Activated B cell treated with CpG ODN at 0.5 μM for 24 hours (primary cell): ENCODE results near the gene PNMA8B. TPM values are rescaled to one million over a fixed set of nuclear protein-coding genes. Genes with fewer than 3 reads are reported as not detected.
"Not testable (repeated sequence)": the region's sequence is repeated elsewhere in the genome, so short reads cannot be mapped to it uniquely, and the experiment has no call there.

Source experiments
- ATAC-seq: fragments of 200-7000 bp; cut with Tn5 transposase; one replicate; pipeline ENCODE4 v1.10.0; 2021; ENCODE audit warnings: low read depth, mild to moderate bottlenecking, moderate library complexity
- CTCF ChIA-PET: fragments of 350-600 bp; sonication (Branson Sonifier 250); formaldehyde crosslinking; loops from one replicate; lab custom pipeline; 2021; ENCODE audit warnings: antibody characterized with exemption; lab: Charles Lee
- POLR2A ChIA-PET: fragments of 350-600 bp; sonication (Branson Sonifier 250); formaldehyde crosslinking; loops from one replicate; lab custom pipeline; 2021; ENCODE audit warnings: antibody characterized with exemption; lab: Charles Lee
- DNase-seq: peaks from one replicate; pipeline ENCODE4 v3.0.0; 2022
- H3K27ac Mint-ChIP-seq: one replicate; pipeline ENCODE4 v1.8.0; 2020; ENCODE audit warnings: mixed read lengths
- H3K27me3 Mint-ChIP-seq: one replicate; pipeline ENCODE4 v1.8.0; 2021; ENCODE audit warnings: mixed read lengths
- H3K36me3 Mint-ChIP-seq: one replicate; pipeline ENCODE4 v1.8.0; 2021; ENCODE audit warnings: low read depth, mixed read lengths
- H3K4me1 Mint-ChIP-seq: one replicate; pipeline ENCODE4 v1.8.0; 2021; ENCODE audit warnings: mixed read lengths
- H3K4me3 Mint-ChIP-seq: one replicate; pipeline ENCODE4 v1.8.0; 2020; ENCODE audit warnings: mild to moderate bottlenecking, mixed read lengths
- H3K9me3 Mint-ChIP-seq: one replicate; pipeline ENCODE4 v1.8.0; 2020; ENCODE audit warnings: mixed read lengths
- CTCF ChIP-seq: fragments of 200-600 bp; IDR thresholded peaks from one replicate; pipeline ENCODE4 v1.8.0; 2022; ENCODE audit warnings: antibody characterized with exemption, mild to moderate bottlenecking
- intact Hi-C: fragments of 100-400 bp; cut with micrococcal nuclease; formaldehyde crosslinking; loops from one replicate; pipeline ENCODE4 v1.15.1; 2024
- total RNA-seq: library from RNA; stranded (reverse); gene quantifications from 2 replicates; pipeline ENCODE4 v1.2.3, GENCODE V29; 2022

PNMA8B gene
- total RNA-seq, 1 donor from 2014 or later: 0.04 TPM

GRCh38 chr19:46528601-46529590 lies 33.2 kb upstream of the PNMA8B start:
- Mint-ChIP-seq H3K4me3 (no peak overlapping the region), H3K27ac (no peak overlapping the region), H3K36me3 (no peaks in the 10 kb centered on the region), H3K27me3 (peaks cover 9% of the 10 kb centered on the region), H3K4me1 (peaks cover 11% of the 10 kb centered on the region), H3K9me3 (no peaks in the 10 kb centered on the region)
- no peak for ATAC-seq
- intact Hi-C loops: loop anchor here (1.0 to 10.0 kb wide), 6 partner anchors 13 to 316 kb away; no protein-coding TSS in a partner anchor
- ChIA-PET CTCF (interaction anchor here (0.6 to 2.7 kb wide), 12 partner anchors 10 to 311 kb away, joined by 3 to 52 read pairs (median 6); partner anchors contain the start of gene DACT3), POLR2A (interaction anchor here (1.5 kb wide), 1 partner anchor 133 kb away, joined by 5 read pairs; no protein-coding TSS in a partner anchor)
- no peak for DNase-seq
- no peak for TF ChIP-seq CTCF

- H3K9me3 Mint-ChIP-seq, POLR2A ChIA-PET, DNase-seq, ATAC-seq, H3K27ac Mint-ChIP-seq, H3K4me3 Mint-ChIP-seq, H3K36me3 Mint-ChIP-seq, H3K27me3 Mint-ChIP-seq: not testable (repeated sequence)
- intact Hi-C loops: loop anchor here (10.0 kb wide), 1 partner anchor 318 kb away; no protein-coding TSS in a partner anchor
- H3K4me1 Mint-ChIP-seq: peaks cover 18% of the 10 kb centered on the region
- CTCF ChIA-PET: interaction anchor here (1.1 to 2.3 kb wide), 4 partner anchors 135 to 227 kb away, joined by 3 to 5 read pairs (median 4); no protein-coding TSS in a partner anchor
Observed at GRCh38 chr19:46526801-46527200, 31.1 kb upstream of the PNMA8B start.

- DNase-seq: no peak
- no peak overlapping the region for H3K4me3 Mint-ChIP-seq
- no peak for TF ChIP-seq CTCF
- no peaks in the 10 kb centered on the region for H3K27me3 Mint-ChIP-seq
- no peak overlapping the region for H3K27ac Mint-ChIP-seq
- H3K4me1 Mint-ChIP-seq: peaks cover 13% of the 10 kb centered on the region
- intact Hi-C loops: loop anchor here (10.0 kb wide), 1 partner anchor 320 kb away; no protein-coding TSS in a partner anchor
- ChIA-PET CTCF (interaction anchor here (1.1 kb wide), 1 partner anchor 224 kb away, joined by 4 read pairs; no protein-coding TSS in a partner anchor), POLR2A (interaction anchor here (0.6 kb wide), 1 partner anchor 96 kb away, joined by 4 read pairs; no protein-coding TSS in a partner anchor)
- no peaks in the 10 kb centered on the region for H3K36me3 Mint-ChIP-seq
- ATAC-seq: no peak
- no peaks in the 10 kb centered on the region for H3K9me3 Mint-ChIP-seq
Observed at GRCh38 chr19:46524308-46524707, 28.6 kb upstream of the PNMA8B start.

GRCh38 chr19:46522988-46523387 lies 27.3 kb upstream of the PNMA8B start:
- not testable (repeated sequence) for H3K9me3 Mint-ChIP-seq, H3K36me3 Mint-ChIP-seq, H3K4me3 Mint-ChIP-seq, H3K27me3 Mint-ChIP-seq, H3K27ac Mint-ChIP-seq, DNase-seq
- peak; percentile 61 for ATAC-seq
- ChIA-PET CTCF (interaction anchor here (1.0 to 2.7 kb wide), 2 partner anchors 121 to 139 kb away, joined by 3 to 8 read pairs; no protein-coding TSS in a partner anchor), POLR2A (interaction anchor here (0.7 to 0.9 kb wide), 2 partner anchors 88 to 111 kb away, joined by 3 to 4 read pairs; no protein-coding TSS in a partner anchor)
- intact Hi-C loops: loop anchor here (10.0 kb wide), 1 partner anchor 322 kb away; no protein-coding TSS in a partner anchor
- H3K4me1 Mint-ChIP-seq: peaks cover 13% of the 10 kb centered on the region

- ChIA-PET POLR2A (no interaction called here), CTCF (interaction anchor here (1.1 to 2.7 kb wide), 3 partner anchors 16 to 207 kb away, joined by 3 to 8 read pairs (median 3); no protein-coding TSS in a partner anchor)
- intact Hi-C loops: loop anchor here (10.0 kb wide), 1 partner anchor 323 kb away; no protein-coding TSS in a partner anchor
- TF ChIP-seq CTCF: no peak
- Mint-ChIP-seq H3K36me3 (no peaks in the 10 kb centered on the region), H3K4me1 (peaks cover 13% of the 10 kb centered on the region), H3K4me3 (no peak overlapping the region), H3K27ac (no peak overlapping the region), H3K27me3 (no peaks in the 10 kb centered on the region), H3K9me3 (no peaks in the 10 kb centered on the region)
- ATAC-seq: no peak
- no peak for DNase-seq
Observed at GRCh38 chr19:46521241-46521868, 25.7 kb upstream of the PNMA8B start.
